T-helper 17 cell (primary cell): ENCODE results near the gene UVRAG. TPM values are rescaled to one million over a fixed set of nuclear protein-coding genes. Genes with fewer than 3 reads are reported as not detected.
"Not testable (repeated sequence)": the region's sequence is repeated elsewhere in the genome, so short reads cannot be mapped to it uniquely, and the experiment has no call there.

Source experiments
- ATAC-seq: fragments of 150-1000 bp; cut with Tn5 transposase; 2 replicates; pipeline ENCODE4 v1.10.0; 2021; ENCODE audit warnings: mild to moderate bottlenecking, moderate library complexity
- DNase-seq, 3 donors: peaks; one replicate each; pipeline versions ENCODE4 v3.0.0 to v3.0.0-alpha.2; 2020 to 2021
- H3K9me3 ChIP-seq: one replicate; pipeline ENCODE4 v1.7.0; 2013; ENCODE audit warnings: low read length, mild to moderate bottlenecking; ENCODE audit not compliant: control insufficient read depth, poor library complexity, severe bottlenecking
- H3K27ac Mint-ChIP-seq: one replicate; pipeline ENCODE4 v1.8.0; 2022; ENCODE audit warnings: mild to moderate bottlenecking, moderate library complexity, mixed read lengths
- H3K27me3 Mint-ChIP-seq: one replicate; pipeline ENCODE4 v1.8.0; 2022; ENCODE audit warnings: mixed read lengths
- H3K36me3 Mint-ChIP-seq: one replicate; pipeline ENCODE4 v1.8.0; 2022; ENCODE audit warnings: low read depth, mixed read lengths
- H3K4me1 Mint-ChIP-seq: one replicate; pipeline ENCODE4 v1.8.0; 2022; ENCODE audit warnings: mild to moderate bottlenecking, mixed read lengths
- H3K4me3 Mint-ChIP-seq: one replicate; pipeline ENCODE4 v1.8.0; 2022; ENCODE audit warnings: mild to moderate bottlenecking, moderate library complexity, mixed read lengths
- total RNA-seq, 4 donors: library from RNA in 2 of 4; stranded (reverse) in 2 of 4; gene quantifications; one replicate each; pipeline ENCODE4 v1.2.3 and lab custom pipeline; 2022 to 2026

The UVRAG gene
- total RNA-seq, 2 donors from 2014 or later: 25.2 to 29.8 TPM

DNA sequence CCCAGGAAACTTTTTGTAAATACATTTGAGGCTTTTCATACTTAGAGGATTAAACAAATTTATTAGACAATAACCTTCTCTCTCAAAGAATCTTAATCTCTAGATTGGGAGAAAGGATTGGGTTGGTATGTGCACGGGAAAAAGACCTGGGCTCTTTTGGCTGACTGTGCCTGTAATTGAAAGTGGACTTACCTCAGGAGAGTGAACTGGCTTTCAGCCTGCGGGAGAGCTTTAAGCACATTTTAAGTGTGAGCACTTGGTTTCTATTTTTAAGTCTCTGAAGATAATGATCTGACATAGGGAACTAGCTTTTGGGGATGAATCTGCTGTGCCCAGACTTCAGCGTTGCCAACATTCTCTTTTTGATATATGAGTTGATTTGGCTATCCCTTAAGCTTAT lies 35.8 kb downstream of the UVRAG start:
- ATAC-seq (no peak), DNase-seq (no peak)
- H3K9me3 ChIP-seq: no peaks in the 10 kb centered on the region
- Mint-ChIP-seq H3K27ac (no peak overlapping the region), H3K4me1 (peaks cover 25% of the 10 kb centered on the region), H3K36me3 (peaks cover 3% of the 10 kb centered on the region), H3K27me3 (no peaks in the 10 kb centered on the region), H3K4me3 (no peak overlapping the region)

DNA sequence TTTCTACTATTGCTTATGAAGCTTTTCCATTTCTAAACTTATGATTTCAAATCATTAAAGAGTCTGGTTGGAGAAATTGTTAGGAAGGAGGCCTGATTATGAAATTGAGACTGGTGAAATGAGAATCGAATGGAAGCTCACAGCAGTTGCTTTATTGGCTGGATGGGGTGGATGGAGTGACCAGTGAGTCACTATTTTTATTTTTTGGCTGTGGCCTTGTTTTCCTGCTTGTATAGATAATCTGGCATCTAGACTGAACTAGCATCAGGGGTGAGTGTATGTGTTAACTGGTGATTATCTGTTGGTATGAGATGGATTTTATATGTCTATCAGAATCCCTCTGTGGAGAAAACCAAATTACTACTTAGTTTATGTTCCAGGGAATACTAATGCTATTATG lies 36.2 kb downstream of the UVRAG start:
- H3K4me1 Mint-ChIP-seq: peaks cover 25% of the 10 kb centered on the region
- peaks cover 3% of the 10 kb centered on the region for H3K36me3 Mint-ChIP-seq
- ATAC-seq: no peak
- H3K27me3 Mint-ChIP-seq: no peaks in the 10 kb centered on the region
- H3K9me3 ChIP-seq: no peaks in the 10 kb centered on the region
- H3K4me3 Mint-ChIP-seq: no peak overlapping the region
- H3K27ac Mint-ChIP-seq: no peak overlapping the region
- DNase-seq: no peak

DNA sequence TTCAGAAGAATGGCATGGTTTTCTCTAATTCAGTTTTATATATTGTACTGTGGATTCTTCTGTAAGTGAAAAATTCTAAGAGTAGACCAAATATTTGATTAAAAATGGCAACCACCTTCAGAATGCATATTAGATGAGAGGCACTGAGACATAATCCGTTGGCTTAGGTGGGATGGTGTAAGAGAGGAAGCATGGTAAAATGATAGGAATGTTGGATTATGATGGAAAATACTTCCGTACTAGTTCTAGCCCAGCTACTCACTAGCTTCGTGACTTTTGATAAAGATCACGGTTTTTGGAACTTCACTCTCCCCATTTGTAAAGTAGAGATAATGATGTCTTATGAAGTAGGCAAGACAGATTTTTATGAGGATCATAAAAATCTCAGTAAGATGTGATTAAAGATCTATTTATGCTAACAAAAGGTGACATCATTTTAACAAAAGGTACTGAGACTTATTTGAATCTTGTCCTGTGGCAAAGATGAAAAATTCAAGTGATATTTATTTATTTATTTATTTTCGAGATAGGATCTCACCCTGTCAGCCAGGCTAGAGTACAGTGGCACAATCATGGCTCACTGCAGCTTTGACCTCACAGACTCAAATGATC lies 37.5 kb downstream of the UVRAG start:
- Mint-ChIP-seq H3K27me3 (no peaks in the 10 kb centered on the region), H3K4me1 (peaks cover 29% of the 10 kb centered on the region), H3K4me3 (no peak overlapping the region), H3K27ac (no peak overlapping the region), H3K36me3 (peaks cover 6% of the 10 kb centered on the region)
- H3K9me3 ChIP-seq: no peaks in the 10 kb centered on the region
- DNase-seq: no peak
- no peak for ATAC-seq

DNA sequence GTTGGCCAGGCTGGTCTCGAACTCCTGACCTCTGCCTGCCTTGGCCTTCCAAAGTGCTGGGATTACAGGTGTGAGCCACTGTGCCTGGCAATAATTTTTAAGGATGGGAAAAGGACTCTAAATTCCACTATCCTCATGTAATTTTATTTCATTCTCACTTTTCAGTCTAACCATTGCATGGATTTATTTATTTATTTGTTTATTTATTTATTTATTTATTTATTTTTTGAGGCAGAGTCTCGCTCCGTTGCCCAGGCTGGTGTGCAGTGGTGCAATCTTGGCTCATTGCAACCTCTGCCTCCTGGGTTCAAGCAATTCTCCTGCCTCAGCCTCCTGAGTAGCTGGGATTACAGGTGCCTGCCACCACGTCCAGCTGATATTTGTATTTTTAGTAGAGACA lies 38.6 kb downstream of the UVRAG start:
- H3K27me3 Mint-ChIP-seq, H3K4me3 Mint-ChIP-seq, H3K36me3 Mint-ChIP-seq, DNase-seq, ATAC-seq, H3K27ac Mint-ChIP-seq, H3K9me3 ChIP-seq: not testable (repeated sequence)
- peaks cover 30% of the 10 kb centered on the region for H3K4me1 Mint-ChIP-seq

DNA sequence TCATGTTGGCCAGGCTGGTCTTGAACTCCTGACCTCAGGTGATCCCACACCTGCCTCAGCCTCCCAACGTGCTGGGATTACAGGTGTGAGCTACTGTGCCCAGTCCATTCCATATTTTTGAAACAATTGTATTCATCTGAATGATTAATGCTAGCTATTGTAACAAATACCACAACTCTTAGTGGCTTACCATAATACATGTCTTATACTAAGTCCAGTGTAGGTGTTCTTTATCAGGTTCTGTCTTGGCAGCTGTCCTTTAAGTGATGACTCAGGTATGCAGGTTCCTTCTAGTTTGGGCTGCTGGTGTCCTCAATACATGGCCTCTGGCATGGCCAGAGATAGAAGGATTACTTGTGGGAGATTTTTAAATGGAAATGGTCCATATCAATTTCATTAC lies 39.0 kb downstream of the UVRAG start:
- H3K36me3 Mint-ChIP-seq: peaks cover 6% of the 10 kb centered on the region
- H3K27me3 Mint-ChIP-seq: no peaks in the 10 kb centered on the region
- DNase-seq: no peak
- H3K9me3 ChIP-seq: no peaks in the 10 kb centered on the region
- H3K27ac Mint-ChIP-seq: no peak overlapping the region
- ATAC-seq: no peak
- H3K4me1 Mint-ChIP-seq: peaks cover 28% of the 10 kb centered on the region
- H3K4me3 Mint-ChIP-seq: no peak overlapping the region

DNA sequence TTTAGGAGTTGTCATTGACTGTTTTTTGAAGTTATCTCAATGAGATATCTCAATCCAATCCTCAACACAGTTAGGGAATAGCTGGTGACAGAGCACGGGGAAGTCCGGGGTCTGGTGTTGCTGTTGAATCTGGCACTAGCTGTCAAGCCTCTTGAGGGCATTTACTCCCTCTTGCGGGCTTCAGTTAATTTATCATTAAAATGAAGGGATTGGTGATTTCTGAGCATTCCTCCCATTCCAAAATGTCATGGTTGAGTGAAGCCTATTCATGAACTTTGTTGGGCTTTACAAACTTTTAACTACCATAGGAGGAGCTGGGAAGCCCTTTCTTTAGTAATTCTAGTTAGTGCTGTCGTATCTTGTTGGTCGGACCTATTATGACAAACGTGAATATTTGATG lies 40.2 kb downstream of the UVRAG start:
- ATAC-seq (no peak), DNase-seq (no peak)
- Mint-ChIP-seq H3K4me1 (peaks cover 23% of the 10 kb centered on the region), H3K27ac (no peak overlapping the region), H3K27me3 (no peaks in the 10 kb centered on the region), H3K36me3 (peaks cover 6% of the 10 kb centered on the region), H3K4me3 (no peak overlapping the region)
- no peaks in the 10 kb centered on the region for H3K9me3 ChIP-seq

DNA sequence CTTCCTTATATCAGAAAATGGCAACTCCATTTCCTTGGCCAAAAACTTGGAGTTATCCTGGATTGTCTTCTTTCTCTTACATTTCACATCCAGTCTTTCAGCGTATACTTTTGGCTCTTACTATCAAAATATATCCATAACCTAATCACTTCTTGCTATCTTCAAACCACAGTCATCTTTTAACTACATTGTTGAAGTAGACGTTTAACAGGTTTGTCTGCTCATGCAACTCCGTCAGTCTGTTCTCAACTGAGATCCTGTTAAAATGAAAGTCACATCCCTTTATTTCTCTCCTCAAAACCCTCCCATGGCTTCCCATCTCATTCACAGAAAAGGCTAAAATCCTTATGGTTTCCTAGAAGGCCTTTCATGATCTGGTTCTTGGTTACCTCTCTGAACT lies 41.9 kb downstream of the UVRAG start:
- peaks cover 11% of the 10 kb centered on the region for H3K4me1 Mint-ChIP-seq
- DNase-seq (no peak), ATAC-seq (no peak)
- H3K27me3 Mint-ChIP-seq: no peaks in the 10 kb centered on the region
- H3K4me3 Mint-ChIP-seq: no peak overlapping the region
- no peak overlapping the region for H3K27ac Mint-ChIP-seq
- H3K9me3 ChIP-seq: no peaks in the 10 kb centered on the region
- H3K36me3 Mint-ChIP-seq: peaks cover 3% of the 10 kb centered on the region

DNA sequence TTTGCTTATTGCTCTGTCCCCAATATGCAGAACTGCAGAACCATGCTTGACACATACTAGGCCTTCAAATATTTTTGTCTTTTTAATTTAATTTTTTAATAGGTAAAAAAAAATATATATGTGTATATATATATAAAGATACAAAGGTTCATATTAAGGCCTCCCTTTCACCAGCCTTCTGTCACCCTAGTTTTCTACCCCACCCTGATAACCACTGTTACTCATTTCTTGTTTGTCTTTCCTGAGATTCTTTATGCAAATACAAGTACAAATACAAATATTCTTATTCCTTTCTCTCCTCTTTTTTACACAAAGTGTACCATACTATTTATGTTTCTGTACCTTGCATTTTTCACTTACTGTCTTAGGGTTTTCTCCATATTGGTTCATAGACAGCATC lies 43.0 kb downstream of the UVRAG start:
- H3K9me3 ChIP-seq: no peaks in the 10 kb centered on the region
- Mint-ChIP-seq H3K27ac (no peak overlapping the region), H3K27me3 (no peaks in the 10 kb centered on the region), H3K36me3 (peaks cover 3% of the 10 kb centered on the region), H3K4me3 (no peak overlapping the region), H3K4me1 (peaks cover 19% of the 10 kb centered on the region)
- no peak for DNase-seq
- no peak for ATAC-seq

DNA sequence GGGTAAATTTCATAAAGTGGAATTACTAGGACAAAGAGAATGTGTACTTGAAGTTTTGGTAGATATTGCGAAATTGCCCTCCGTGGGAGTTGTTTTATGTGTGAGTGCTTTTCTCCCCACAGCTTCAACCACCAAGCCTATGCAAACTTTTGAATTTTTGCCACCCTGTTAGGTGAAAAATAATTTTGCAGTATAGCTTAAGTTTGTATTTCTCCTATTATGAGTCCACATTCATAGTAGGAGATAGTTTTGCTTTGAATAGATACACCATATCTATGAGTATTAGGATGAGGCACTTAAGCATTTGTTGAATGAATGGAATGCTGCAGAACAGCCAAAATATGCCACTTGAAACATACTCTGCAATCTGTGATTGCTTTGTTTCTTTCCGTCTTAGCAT lies 43.6 kb downstream of the UVRAG start:
- Mint-ChIP-seq H3K36me3 (peaks cover 3% of the 10 kb centered on the region), H3K27ac (no peak overlapping the region), H3K27me3 (no peaks in the 10 kb centered on the region), H3K4me3 (no peak overlapping the region), H3K4me1 (peaks cover 19% of the 10 kb centered on the region)
- H3K9me3 ChIP-seq: no peaks in the 10 kb centered on the region
- ATAC-seq (no peak), DNase-seq (no peak)

DNA sequence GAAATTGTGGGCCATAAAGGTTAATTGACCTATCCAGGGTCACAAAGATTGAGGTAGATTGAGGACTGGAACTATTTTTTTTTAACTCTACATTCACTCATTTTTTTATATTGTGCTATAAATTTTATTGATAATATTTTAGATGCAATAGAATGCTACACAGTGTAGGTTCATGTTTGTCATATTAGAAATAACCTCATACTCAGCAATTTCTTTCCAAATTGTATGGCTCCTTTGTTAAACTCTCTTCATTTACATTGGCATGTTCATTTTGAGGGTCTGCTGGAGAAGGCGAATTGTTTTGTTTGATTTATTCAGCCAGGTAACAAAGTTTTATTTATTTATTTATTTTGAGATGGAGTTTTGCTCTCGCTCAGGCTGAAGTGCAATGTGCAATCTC lies 44.6 kb downstream of the UVRAG start:
- Mint-ChIP-seq H3K27me3 (no peaks in the 10 kb centered on the region), H3K27ac (no peak overlapping the region), H3K4me1 (peaks cover 19% of the 10 kb centered on the region), H3K4me3 (no peak overlapping the region), H3K36me3 (peaks cover 3% of the 10 kb centered on the region)
- no peak for DNase-seq
- H3K9me3 ChIP-seq: no peaks in the 10 kb centered on the region
- ATAC-seq: no peak

DNA sequence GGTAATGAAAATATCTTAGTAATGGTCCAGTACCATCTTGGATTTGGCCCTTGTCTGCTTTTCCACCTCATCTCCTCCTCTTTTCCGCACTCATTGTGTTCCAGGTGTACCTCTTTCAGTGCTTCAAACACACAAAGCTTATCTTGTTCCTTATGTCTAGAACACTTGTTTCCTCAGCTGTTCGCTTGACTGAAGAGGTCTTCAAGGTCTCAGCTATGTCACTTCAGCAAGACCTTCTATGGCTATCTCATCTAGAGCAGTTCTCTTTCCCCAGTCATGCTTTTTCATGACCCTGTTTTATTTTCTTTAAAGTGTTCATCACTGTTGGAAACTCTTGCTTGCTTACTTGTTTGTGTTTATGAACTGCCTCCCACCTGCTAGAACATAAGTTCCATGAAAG lies 47.4 kb downstream of the UVRAG start:
- Mint-ChIP-seq H3K36me3 (no peaks in the 10 kb centered on the region), H3K27ac (peak overlapping the region; percentile 63), H3K27me3 (no peaks in the 10 kb centered on the region), H3K4me3 (no peak overlapping the region), H3K4me1 (peaks cover 18% of the 10 kb centered on the region)
- no peaks in the 10 kb centered on the region for H3K9me3 ChIP-seq
- ATAC-seq (no peak), DNase-seq (no peak)

DNA sequence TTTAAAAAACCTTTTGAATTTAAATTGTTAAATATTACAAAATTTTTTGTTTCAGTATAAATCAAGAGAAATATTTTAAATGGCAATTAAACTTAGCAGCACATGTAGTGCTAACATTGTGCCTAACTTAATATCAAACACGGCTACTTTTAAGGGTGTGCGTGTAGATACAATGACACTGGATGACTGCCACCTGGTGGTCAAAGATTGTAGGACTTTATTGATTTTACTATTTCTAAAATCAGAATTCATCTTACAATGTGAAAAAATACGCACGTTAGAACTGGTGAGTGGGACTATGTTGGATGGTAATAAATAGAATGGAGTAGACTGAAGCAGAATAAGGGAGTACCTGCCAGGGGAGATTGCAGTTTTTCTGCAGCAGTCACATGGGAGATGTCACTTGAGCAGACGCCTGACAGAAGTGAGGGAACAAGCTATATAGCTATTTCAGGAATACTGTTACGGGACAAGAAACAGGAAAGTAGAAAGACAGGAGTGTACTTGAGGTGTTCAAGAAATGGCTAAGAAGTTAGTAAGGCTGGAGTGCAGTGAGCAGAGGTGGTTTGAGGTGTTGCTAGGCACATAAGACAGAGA lies 52.9 kb downstream of the UVRAG start:
- Mint-ChIP-seq H3K4me1 (peaks cover 24% of the 10 kb centered on the region), H3K27me3 (no peaks in the 10 kb centered on the region), H3K36me3 (peaks cover 2% of the 10 kb centered on the region), H3K4me3 (peak overlapping the region; percentile 59), H3K27ac (no peak overlapping the region)
- peak in 1 of 3 donors; percentile 20 for DNase-seq
- peak; percentile 64 for ATAC-seq
- H3K9me3 ChIP-seq: no peaks in the 10 kb centered on the region

DNA sequence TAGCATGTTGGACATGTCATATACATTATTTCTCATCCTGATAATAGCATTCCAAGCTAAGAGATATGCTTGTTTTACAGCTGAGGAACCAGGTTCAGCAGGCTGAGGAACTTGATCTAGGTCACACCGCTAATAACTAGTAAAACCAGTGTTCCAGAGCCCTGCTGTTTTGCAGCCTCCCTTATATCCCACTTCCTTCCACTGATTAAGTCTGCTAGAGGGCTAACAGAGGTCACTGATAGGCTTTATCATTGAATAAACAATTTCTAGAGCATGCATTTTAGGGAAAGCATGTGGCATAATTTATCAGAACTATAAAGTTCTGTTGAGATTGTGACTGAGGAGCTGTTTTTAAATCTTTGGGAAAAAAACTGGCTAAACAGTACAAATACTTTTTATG lies 54.0 kb downstream of the UVRAG start:
- peaks cover 28% of the 10 kb centered on the region for H3K4me1 Mint-ChIP-seq
- no peak for DNase-seq

More for the DNA sequence above, 54.0 kb downstream of the UVRAG start:
- ATAC-seq: no peak
- Mint-ChIP-seq H3K4me3 (no peak overlapping the region), H3K27me3 (no peaks in the 10 kb centered on the region), H3K27ac (no peak overlapping the region), H3K36me3 (peaks cover 2% of the 10 kb centered on the region)
- no peaks in the 10 kb centered on the region for H3K9me3 ChIP-seq
